GM12892 (cell line): ENCODE results near the gene OXSR1.

Source experiments
- POLR2AphosphoS5 ChIP-seq: IDR thresholded peaks from 2 replicates; pipeline ENCODE4 v1.6.1; 2011; ENCODE audit warnings: low read depth, low read length, control low read depth
- TAF1 ChIP-seq: IDR thresholded peaks from 2 replicates; pipeline ENCODE4 v1.6.1; 2011; ENCODE audit warnings: low read depth, mild to moderate bottlenecking, control low read depth, low read length, borderline replicate concordance

DNA sequence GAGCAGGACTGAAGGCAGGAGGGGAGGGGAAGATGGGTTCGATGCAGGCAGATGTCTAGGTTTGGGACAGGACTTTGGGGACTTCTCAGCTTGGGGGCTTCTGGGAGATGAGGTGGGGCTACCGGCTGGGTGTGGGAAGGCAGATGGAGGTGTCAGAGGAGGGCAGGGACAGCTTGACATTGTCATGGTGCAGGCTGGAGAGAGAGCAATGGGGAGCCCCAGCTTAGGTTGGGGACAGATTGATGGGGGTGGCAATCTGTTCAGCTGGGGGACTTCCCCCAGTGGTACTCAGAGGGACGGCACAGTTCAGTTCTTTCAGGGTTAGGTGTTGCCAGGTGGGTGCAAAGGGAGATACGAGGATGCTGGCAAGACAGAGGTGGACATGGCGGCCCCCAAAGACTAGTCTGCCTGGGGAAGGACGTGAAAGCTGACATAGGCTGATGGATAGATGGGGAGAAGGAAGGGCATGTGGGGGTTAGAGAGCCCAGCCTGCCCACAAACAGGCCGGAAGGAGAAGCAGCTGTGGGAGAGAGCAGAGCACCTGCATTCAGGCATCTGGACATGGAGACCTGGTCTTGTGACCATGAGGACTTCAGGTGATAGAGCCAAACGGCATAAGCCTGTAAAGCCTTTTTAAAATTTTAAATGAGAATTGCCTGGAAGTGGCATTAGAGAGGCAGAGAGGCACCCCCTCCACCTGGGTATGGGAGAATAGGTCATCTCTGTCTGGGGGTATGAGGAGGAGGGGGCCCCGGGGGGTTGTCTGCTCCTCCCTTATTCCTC is 49.5 kb upstream of the OXSR1 start:
- TF ChIP-seq POLR2AphosphoS5, result no peak
- TF ChIP-seq TAF1, result no peak
